IPS DF 6.9 (cell line): Measurements from ENCODE around the gene TTYH3.
"Not testable (repeated sequence)": the region's sequence is repeated elsewhere in the genome, so short reads cannot be mapped to it uniquely, and the experiment has no call there.

ENCODE experiments used
- DNase-seq: peaks from one replicate; pipeline ENCODE4 v3.0.0-alpha.2; 2013; ENCODE audit warnings: low read depth, low spot score
- H3K27ac ChIP-seq: one replicate; pipeline ENCODE4 v1.5.1; 2013; ENCODE audit warnings: low read length, control low read depth
- H3K27me3 ChIP-seq: 2 replicates; pipeline ENCODE4 v1.6.1; 2013; ENCODE audit warnings: mild to moderate bottlenecking, low read length; ENCODE audit not compliant: control insufficient read depth, insufficient read depth
- H3K36me3 ChIP-seq: 2 replicates; pipeline ENCODE4 v1.6.1; 2013; ENCODE audit warnings: low read length; ENCODE audit not compliant: control insufficient read depth, insufficient read depth
- H3K4me1 ChIP-seq: 2 replicates; pipeline ENCODE4 v1.6.1; 2013; ENCODE audit warnings: low read length; ENCODE audit not compliant: control insufficient read depth, insufficient read depth
- H3K4me3 ChIP-seq: 2 replicates; pipeline ENCODE4 v1.5.1; 2013; ENCODE audit warnings: mild to moderate bottlenecking, low read length
- H3K9me3 ChIP-seq: 2 replicates; pipeline ENCODE4 v1.6.1; 2013; ENCODE audit warnings: low read length, inconsistent platforms; ENCODE audit not compliant: control insufficient read depth, insufficient read depth
- WGBS: extraction: QIAGEN DNeasy Blood & Tissue Kit; methylation state at CpG from one replicate; pipeline ENCODE4 v1.1.7; 2013; ENCODE audit warnings: mixed read lengths, missing lambda C conversion rate; ENCODE audit not compliant: insufficient read length, insufficient coverage; 5-methylcytosine and 5-hydroxymethylcytosine counted together

The TTYH3 gene

DNA sequence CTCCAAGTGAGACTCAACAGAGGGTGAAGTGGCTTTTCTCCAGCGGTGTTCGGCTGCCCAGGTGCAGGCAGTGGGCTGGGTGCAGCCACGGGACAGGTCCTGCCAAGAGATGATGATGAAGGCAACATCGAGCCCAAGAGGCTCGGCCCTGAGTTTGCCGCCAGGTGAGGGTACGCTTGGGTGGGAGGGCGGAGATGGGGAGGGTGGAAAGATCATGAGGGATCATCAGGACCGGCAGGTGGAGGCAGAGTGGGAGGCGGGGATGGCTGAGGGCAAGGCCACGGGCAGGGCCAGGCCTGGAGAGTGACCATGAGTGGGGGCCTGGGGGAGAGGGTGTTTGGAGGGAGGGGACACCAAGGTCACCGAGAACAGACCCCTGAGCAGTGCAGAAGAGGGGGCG, 38.4 kb downstream of the TTYH3 start:
- DNase-seq: no peak
- H3K4me1 ChIP-seq: no peaks in the 10 kb centered on the region
- H3K36me3 ChIP-seq: no peaks in the 10 kb centered on the region
- H3K4me3 ChIP-seq: no peak overlapping the region
- H3K27ac ChIP-seq: no peak overlapping the region
- no peaks in the 10 kb centered on the region for H3K9me3 ChIP-seq
- H3K27me3 ChIP-seq: no peaks in the 10 kb centered on the region
- WGBS: no CpG with 5 or more reads among the region's 13 CpGs

DNA sequence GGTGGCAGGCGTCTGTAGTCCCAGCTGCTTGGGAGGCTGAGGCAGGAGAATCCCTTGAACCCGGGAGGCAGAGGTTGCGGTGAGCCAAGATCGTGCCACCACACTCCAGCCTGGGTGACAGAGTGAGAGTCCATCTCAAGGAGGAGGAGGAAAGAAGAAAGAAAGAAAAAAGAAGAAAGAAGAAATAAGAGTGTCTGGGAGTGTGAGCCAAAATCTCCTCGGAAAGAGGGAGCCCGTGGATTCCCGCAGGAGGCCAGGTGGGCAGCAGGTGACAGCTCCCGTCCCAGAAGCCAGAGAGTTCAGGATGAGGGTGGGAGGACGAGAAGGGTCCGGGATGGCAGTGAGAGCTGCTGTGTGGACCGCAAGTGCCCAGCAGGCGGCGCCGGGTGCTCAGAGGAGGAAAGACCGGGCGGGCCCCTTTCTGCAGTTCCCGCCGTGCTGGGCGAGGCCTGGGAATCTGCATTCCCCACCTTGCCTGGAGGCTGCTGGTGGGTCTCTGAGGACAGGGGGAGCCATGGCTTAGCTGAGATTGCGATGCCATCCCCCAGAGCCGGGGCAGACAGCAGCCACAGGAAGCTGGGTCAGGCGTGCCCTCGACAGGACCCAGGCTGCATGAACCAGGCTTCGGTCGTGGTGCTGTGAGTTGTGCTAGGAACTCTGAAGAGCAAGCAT, 39.1 kb downstream of the TTYH3 start:
- H3K27ac ChIP-seq: no peak overlapping the region
- H3K27me3 ChIP-seq: no peaks in the 10 kb centered on the region
- DNase-seq: peak; percentile 78
- H3K4me1 ChIP-seq: no peaks in the 10 kb centered on the region
- no peaks in the 10 kb centered on the region for H3K36me3 ChIP-seq
- no peaks in the 10 kb centered on the region for H3K9me3 ChIP-seq
- no peak overlapping the region for H3K4me3 ChIP-seq
- no CpG with 5 or more reads among the region's 25 CpGs for WGBS

DNA sequence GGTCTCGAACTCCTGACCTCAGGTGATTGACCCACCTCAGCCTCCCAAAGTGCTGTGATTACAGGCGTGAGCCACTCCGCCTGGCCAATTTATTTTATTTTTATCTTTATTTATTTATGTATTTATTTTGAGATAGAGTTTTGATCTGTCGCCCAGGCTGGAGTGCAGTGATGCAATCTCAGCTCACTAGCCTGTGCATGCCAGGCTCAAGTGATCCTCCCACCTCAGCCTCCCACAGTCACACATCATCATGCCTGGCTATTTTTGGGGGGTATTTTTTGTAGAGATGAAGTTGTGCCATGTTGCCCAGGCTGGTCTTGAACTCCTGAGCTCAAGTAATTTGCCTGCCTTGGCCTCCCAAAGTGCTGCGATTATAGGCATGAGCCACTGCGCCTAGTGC, 41.4 kb downstream of the TTYH3 start:
- not testable (repeated sequence) for H3K27me3 ChIP-seq, DNase-seq, H3K4me1 ChIP-seq, H3K9me3 ChIP-seq, H3K27ac ChIP-seq, H3K4me3 ChIP-seq, H3K36me3 ChIP-seq
- WGBS: no CpG with 5 or more reads among the region's 6 CpGs

- no peaks in the 10 kb centered on the region for H3K27me3 ChIP-seq
- no peaks in the 10 kb centered on the region for H3K9me3 ChIP-seq
- no peak overlapping the region for H3K4me3 ChIP-seq
- H3K27ac ChIP-seq: no peak overlapping the region
- H3K36me3 ChIP-seq: no peaks in the 10 kb centered on the region
- no peak for DNase-seq
- H3K4me1 ChIP-seq: no peaks in the 10 kb centered on the region
Measured at GRCh38 chr7:2673934-2674333, 42.1 kb downstream of the TTYH3 start.

DNA sequence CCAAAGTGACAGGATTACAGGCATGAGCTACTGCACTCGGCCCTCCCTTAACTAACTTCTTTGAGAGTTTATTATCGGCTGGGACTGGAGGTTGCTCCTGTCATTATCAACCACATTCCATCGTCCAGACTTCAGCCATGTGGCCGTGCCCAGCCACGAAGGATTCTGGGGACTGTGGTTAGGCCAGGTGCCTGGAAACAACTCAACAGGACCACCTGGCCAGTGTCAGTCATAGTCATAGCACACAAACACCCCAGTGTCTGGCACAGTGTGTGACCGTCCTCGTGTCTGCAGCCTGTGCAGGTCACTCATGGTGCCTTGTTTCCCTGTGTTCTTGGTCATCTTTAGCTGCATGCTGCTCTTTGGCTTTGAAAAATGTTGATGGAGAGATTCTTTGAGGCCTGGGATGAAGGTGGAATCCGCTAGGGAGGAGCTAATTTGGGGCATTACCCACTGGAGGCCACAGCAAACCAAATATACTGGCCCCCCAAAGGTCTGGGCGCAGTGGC, 43.5 kb downstream of the TTYH3 start:
- Histone ChIP-seq H3K27ac (no peak overlapping the region), H3K4me3 (no peak overlapping the region), H3K27me3 (no peaks in the 10 kb centered on the region), H3K36me3 (no peaks in the 10 kb centered on the region), H3K9me3 (no peaks in the 10 kb centered on the region), H3K4me1 (no peaks in the 10 kb centered on the region)
- WGBS: no CpG with 5 or more reads among the region's 9 CpGs
- DNase-seq: no peak

DNA sequence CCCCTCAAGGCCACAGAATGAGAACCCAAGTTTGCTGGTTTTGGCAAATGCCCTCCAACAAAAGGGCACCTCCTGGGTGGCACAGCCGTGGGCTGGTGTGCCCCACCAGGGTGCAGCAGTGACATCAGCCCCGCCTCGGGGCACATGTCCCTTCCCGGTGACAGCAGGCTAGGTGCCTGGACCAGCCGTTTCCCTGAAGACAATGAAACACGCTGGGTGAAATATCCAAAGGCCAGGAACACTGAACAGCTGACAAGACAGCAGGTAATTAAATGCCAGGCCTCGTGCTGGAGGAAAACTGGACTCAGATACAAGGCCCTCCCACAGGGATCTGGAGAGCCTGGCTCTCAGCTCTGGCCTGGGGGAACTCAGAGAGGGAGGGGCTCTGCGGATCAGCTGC, 44.8 kb downstream of the TTYH3 start:
- DNase-seq: not testable (repeated sequence)
- WGBS: no CpG with 5 or more reads among the region's 8 CpGs

GRCh38 chr7:2678454-2678853, 46.7 kb downstream of the TTYH3 start:
- not testable (repeated sequence) for H3K4me1 ChIP-seq, H3K27ac ChIP-seq, H3K27me3 ChIP-seq, H3K36me3 ChIP-seq, DNase-seq, H3K4me3 ChIP-seq, H3K9me3 ChIP-seq
- WGBS: no CpG with 5 or more reads among the region's 15 CpGs

More for the DNA sequence above, 44.8 kb downstream of the TTYH3 start:
- not testable (repeated sequence) for H3K9me3 ChIP-seq, H3K4me3 ChIP-seq, H3K27ac ChIP-seq, H3K4me1 ChIP-seq, H3K36me3 ChIP-seq, H3K27me3 ChIP-seq

DNA sequence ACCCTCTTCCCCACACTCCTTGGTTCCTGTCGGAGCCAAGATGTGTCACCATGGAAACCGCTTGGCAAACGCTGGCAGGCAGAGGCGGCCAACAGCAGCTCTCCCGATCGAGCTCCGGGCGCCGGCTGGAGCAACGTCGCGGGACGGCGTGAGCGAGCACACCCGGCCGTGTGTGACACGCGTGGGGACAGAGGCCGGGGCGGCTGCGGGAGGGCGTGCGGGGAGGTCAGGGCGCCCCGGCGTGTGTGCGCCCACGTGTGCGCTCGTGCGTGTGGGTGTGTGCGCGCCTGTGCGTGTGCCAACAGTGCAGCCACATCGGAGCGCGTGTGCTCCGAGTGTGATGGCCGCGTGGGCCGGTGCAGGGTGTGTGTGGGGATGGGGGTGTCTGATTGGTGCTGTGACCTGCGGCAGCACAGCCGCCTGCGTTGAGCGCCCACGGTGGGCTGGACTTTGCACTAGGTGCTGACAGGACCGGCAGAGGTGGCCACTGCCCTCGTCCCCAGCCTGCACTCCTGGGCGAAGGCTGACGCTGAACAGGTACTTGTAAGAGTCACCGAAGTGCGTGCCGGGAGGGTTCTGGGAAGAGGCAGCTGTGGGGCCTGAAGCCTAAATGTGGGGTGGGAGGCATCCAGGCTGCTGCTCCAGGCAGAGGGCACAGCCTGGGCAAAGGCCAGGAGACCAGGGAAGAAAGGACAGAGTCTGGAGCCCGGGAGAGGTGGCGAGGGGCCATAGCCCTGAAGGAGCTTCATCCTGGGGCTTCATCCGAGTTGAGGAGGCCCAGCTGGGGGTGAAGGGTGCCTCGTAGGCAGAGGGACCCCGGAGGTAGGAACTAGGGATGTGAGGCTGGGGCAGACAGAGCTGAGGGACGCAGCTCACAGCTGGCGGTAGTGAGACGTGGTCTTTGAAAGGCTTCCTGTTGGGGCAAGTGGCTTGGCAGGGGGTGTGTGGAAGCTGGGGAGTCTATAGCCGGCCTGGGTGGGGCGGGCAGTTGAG, 47.6 kb downstream of the TTYH3 start:
- not testable (repeated sequence) for DNase-seq

GRCh38 chr7:2680256-2680655, 48.5 kb downstream of the TTYH3 start:
- no peaks in the 10 kb centered on the region for H3K36me3 ChIP-seq
- H3K4me1 ChIP-seq: no peaks in the 10 kb centered on the region
- DNase-seq: no peak
- no peak overlapping the region for H3K27ac ChIP-seq
- no peak overlapping the region for H3K4me3 ChIP-seq
- WGBS: no CpG with 5 or more reads among the region's 13 CpGs
- no peaks in the 10 kb centered on the region for H3K9me3 ChIP-seq
- no peaks in the 10 kb centered on the region for H3K27me3 ChIP-seq

More for the DNA sequence above, 47.6 kb downstream of the TTYH3 start:
- not testable (repeated sequence) for H3K36me3 ChIP-seq, H3K27ac ChIP-seq, H3K27me3 ChIP-seq, H3K4me3 ChIP-seq, H3K9me3 ChIP-seq, H3K4me1 ChIP-seq
- WGBS: no CpG with 5 or more reads among the region's 64 CpGs

DNA sequence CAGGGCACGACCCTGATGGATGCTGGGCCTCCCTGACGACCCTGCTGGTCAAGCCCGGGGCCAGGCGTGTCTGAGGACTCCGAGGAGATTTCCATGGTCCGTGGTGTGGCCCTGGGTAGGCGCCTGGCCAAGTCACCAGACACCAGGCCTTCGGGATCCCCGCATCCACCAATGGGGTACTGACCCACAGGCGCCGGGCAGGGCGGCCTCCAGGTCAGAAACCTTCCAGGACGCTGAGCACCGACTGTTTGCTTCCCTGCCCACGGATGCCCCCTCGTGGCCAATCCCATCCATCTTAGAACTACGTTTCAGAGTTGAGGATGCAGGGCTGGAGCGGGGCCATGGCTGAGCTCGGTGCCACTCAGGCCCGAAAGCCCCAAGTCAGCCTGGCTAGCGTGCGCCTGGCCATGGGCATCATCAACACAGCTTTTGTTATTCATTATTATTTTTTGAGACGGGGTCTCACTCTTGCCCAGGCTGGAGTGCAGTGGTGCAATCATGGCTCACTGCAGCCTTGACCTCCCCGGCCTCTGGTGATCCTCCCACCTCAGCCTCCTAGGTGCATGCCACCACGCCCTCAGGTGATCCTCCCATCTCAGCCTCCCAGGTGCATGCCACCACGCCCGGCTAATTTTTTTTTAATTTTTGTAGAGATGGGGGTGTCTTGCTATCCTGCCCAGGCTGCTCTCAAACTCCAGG, 49.2 kb downstream of the TTYH3 start:
- Histone ChIP-seq H3K9me3 (no peaks in the 10 kb centered on the region), H3K27ac (no peak overlapping the region), H3K27me3 (no peaks in the 10 kb centered on the region), H3K4me3 (no peak overlapping the region), H3K36me3 (no peaks in the 10 kb centered on the region), H3K4me1 (no peaks in the 10 kb centered on the region)
- no CpG with 5 or more reads among the region's 27 CpGs for WGBS
- peak; percentile 68 for DNase-seq
